GM10248 (cell line): ENCODE measurements around the gene SETD1B.
"Not testable (repeated sequence)": the region's sequence is repeated elsewhere in the genome, so short reads cannot be mapped to it uniquely, and the experiment has no call there.

Experiments
- CTCF ChIA-PET: fragments of 300-600 bp; sonication (Branson Sonifier 250); formaldehyde crosslinking; extraction: SDS; loops from one replicate; lab custom pipeline; 2021; ENCODE audit warnings: antibody characterized with exemption; lab: Yijun Ruan, JAX
- POLR2A ChIA-PET: fragments of 350-650 bp; sonication (Branson Sonifier 250); formaldehyde crosslinking; extraction: SDS; loops from one replicate; lab custom pipeline; 2020; ENCODE audit warnings: antibody characterized with exemption; lab: Yijun Ruan, JAX
- DNase-seq: peaks from one replicate; pipeline ENCODE4 v3.0.0; 2012; ENCODE audit errors: extremely low spot score
- TF ChIP-seq, protein P1 (sequence below): IDR thresholded peaks from 2 replicates; pipeline ENCODE4 v1.5.1; 2012; ENCODE audit warnings: mild to moderate bottlenecking, low read depth; ENCODE audit errors: extremely low read depth, missing control alignments, control extremely low read depth

SETD1B gene

DNA sequence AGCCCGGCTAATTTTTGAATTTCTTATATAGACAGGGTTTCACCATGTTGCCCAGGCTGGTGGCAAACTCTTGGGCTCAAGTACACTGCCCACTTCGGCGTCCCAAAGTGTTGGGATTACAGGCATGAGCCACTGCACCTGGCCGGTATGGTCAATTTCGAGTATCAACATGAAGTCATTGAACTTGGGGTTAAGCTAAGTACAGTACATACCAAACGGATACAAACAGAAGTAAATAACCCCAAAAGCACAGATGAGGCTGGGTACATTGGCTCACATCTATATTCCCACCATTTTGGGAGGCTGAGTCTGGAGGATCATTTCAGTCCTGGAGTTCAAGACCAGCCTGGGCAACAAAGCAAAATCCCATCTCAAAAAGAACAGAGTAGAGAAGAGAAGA, 71.8 kb downstream of the SETD1B start:
- ChIA-PET POLR2A (no interaction called here), CTCF (interaction anchor here (0.9 to 2.9 kb wide), 3 partner anchors 12 to 81 kb away, joined by 3 to 15 read pairs (median 4); partner anchors contain the start of gene PSMD9)
- no peak for DNase-seq
- TF ChIP-seq, protein P1, sequence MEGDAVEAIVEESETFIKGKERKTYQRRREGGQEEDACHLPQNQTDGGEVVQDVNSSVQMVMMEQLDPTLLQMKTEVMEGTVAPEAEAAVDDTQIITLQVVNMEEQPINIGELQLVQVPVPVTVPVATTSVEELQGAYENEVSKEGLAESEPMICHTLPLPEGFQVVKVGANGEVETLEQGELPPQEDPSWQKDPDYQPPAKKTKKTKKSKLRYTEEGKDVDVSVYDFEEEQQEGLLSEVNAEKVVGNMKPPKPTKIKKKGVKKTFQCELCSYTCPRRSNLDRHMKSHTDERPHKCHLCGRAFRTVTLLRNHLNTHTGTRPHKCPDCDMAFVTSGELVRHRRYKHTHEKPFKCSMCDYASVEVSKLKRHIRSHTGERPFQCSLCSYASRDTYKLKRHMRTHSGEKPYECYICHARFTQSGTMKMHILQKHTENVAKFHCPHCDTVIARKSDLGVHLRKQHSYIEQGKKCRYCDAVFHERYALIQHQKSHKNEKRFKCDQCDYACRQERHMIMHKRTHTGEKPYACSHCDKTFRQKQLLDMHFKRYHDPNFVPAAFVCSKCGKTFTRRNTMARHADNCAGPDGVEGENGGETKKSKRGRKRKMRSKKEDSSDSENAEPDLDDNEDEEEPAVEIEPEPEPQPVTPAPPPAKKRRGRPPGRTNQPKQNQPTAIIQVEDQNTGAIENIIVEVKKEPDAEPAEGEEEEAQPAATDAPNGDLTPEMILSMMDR: no peak

- POLR2A ChIA-PET: not testable (repeated sequence)
These were observed 72.3 kb downstream of the SETD1B start for GRCh38 chr12:121876080-121876447.

More at GRCh38 chr12:121876080-121876447, 72.3 kb downstream of the SETD1B start:
- CTCF ChIA-PET: interaction anchor here (0.9 to 2.9 kb wide), 3 partner anchors 12 to 82 kb away, joined by 3 to 15 read pairs (median 4); partner anchors contain the start of gene PSMD9
- not testable (repeated sequence) for DNase-seq
